GM23338 (cell line): Measurements from ENCODE around the gene HS3ST6. TPM values are rescaled to one million over a fixed set of nuclear protein-coding genes. Genes with fewer than 3 reads are reported as not detected.

Experiments used
- ATAC-seq: fragments of 200-7000 bp; cut with Tn5 transposase; 3 replicates; pipeline ENCODE4 v1.9.1; 2020
- DNase-seq: peaks from one replicate; pipeline ENCODE4 v3.0.0-alpha.2; 2015; ENCODE audit warnings: low spot score
- H2AFZ ChIP-seq: fragments of 200-600 bp; sonication (generic); 2 replicates; pipeline ENCODE4 v1.8.0; 2016; ENCODE audit warnings: antibody characterized with exemption, mild to moderate bottlenecking, moderate library complexity
- H3F3A ChIP-seq: fragments of 200-600 bp; sonication (generic); replicated peaks from 2 replicates; pipeline ENCODE4 v1.8.0; 2017; ENCODE audit warnings: antibody characterized with exemption, mixed run types, low read depth
- H3K27ac ChIP-seq: fragments of 200-600 bp; sonication (generic); 2 replicates; pipeline ENCODE4 v1.6.1; 2016; ENCODE audit warnings: low read depth
- H3K27me3 ChIP-seq: fragments of 200-600 bp; sonication (generic); 2 replicates; pipeline ENCODE4 v1.8.0; 2016; ENCODE audit warnings: mild to moderate bottlenecking, mixed run types, moderate library complexity; ENCODE audit not compliant: insufficient read depth
- H3K36me3 ChIP-seq: fragments of 200-600 bp; sonication (generic); 2 replicates; pipeline ENCODE4 v1.8.0; 2016; ENCODE audit warnings: mild to moderate bottlenecking; ENCODE audit not compliant: insufficient read depth
- H3K4me1 ChIP-seq: fragments of 200-600 bp; sonication (generic); 2 replicates; pipeline ENCODE4 v1.8.0; 2016; ENCODE audit warnings: mild to moderate bottlenecking, moderate library complexity; ENCODE audit not compliant: insufficient read depth
- H3K4me2 ChIP-seq: fragments of 200-600 bp; sonication (generic); 2 replicates; pipeline ENCODE4 v1.7.1; 2017; ENCODE audit warnings: mixed run types
- H3K4me3 ChIP-seq: fragments of 200-600 bp; sonication (generic); 2 replicates; pipeline ENCODE4 v1.6.1; 2016; ENCODE audit warnings: mixed run types
- H3K79me2 ChIP-seq: fragments of 200-600 bp; sonication (generic); replicated peaks from 2 replicates; pipeline ENCODE4 v1.8.0; 2017; ENCODE audit warnings: mild to moderate bottlenecking; ENCODE audit not compliant: insufficient read depth
- H3K9me2 ChIP-seq: fragments of 200-600 bp; sonication (generic); 2 replicates; pipeline ENCODE4 v1.8.0; 2017; ENCODE audit not compliant: insufficient read depth
- H4K20me1 ChIP-seq: fragments of 200-600 bp; sonication (generic); replicated peaks from 2 replicates; pipeline ENCODE4 v1.8.0; 2017; ENCODE audit warnings: mild to moderate bottlenecking; ENCODE audit not compliant: insufficient read depth
- H3K27ac Mint-ChIP-seq: 2 replicates; pipeline ENCODE4 v1.8.0; 2020; ENCODE audit warnings: inconsistent platforms, mild to moderate bottlenecking, moderate library complexity, mixed read lengths
- H3K27me3 Mint-ChIP-seq: 3 replicates; pipeline ENCODE4 v1.8.0; 2022; ENCODE audit warnings: low read depth, mild to moderate bottlenecking, moderate library complexity, mixed read lengths, inconsistent platforms; ENCODE audit not compliant: insufficient read depth, poor library complexity
- H3K36me3 Mint-ChIP-seq: 3 replicates; pipeline ENCODE4 v1.8.0; 2021; ENCODE audit warnings: low read depth, mild to moderate bottlenecking, inconsistent platforms, moderate library complexity, mixed read lengths
- H3K4me1 Mint-ChIP-seq: 3 replicates; pipeline ENCODE4 v1.8.0; 2020; ENCODE audit warnings: mild to moderate bottlenecking, inconsistent platforms, mixed read lengths
- H3K4me3 Mint-ChIP-seq: 3 replicates; pipeline ENCODE4 v1.8.0; 2021; ENCODE audit warnings: moderate library complexity, mild to moderate bottlenecking, inconsistent platforms, mixed read lengths
- H3K9me3 Mint-ChIP-seq: 3 replicates; pipeline ENCODE4 v1.8.0; 2020; ENCODE audit warnings: moderate library complexity, mild to moderate bottlenecking, inconsistent platforms, mixed read lengths
- CREB1 ChIP-seq: fragments of 250-450 bp; sonication (Bioruptor Pico); IDR thresholded peaks from 2 replicates; pipeline ENCODE4 v1.5.0; 2020; ENCODE audit warnings: low read depth, mild to moderate bottlenecking, moderate library complexity
- EZH2 ChIP-seq: fragments of 200-600 bp; sonication (generic); IDR thresholded peaks from one replicate; pipeline ENCODE4 v1.8.0; 2017; ENCODE audit warnings: antibody characterized with exemption, mild to moderate bottlenecking, low read depth; ENCODE audit not compliant: unreplicated experiment
- EZH2phosphoT487 ChIP-seq: fragments of 200-600 bp; sonication (generic); IDR thresholded peaks from one replicate; pipeline ENCODE4 v1.8.1; 2018; ENCODE audit warnings: antibody characterized with exemption; ENCODE audit not compliant: unreplicated experiment
- JUNB ChIP-seq: IDR thresholded peaks from one replicate; pipeline ENCODE4 v1.6.1; 2016; ENCODE audit warnings: antibody characterized with exemption; ENCODE audit not compliant: unreplicated experiment
- POLR2AphosphoS5 ChIP-seq: IDR thresholded peaks from 2 replicates; pipeline ENCODE4 v1.6.1; 2016; ENCODE audit warnings: antibody characterized with exemption, low read depth
- STAT1 ChIP-seq: IDR thresholded peaks from one replicate; pipeline ENCODE4 v1.6.1; 2016; ENCODE audit warnings: antibody characterized with exemption; ENCODE audit not compliant: unreplicated experiment
- ZNF114 ChIP-seq: fragments of 250-450 bp; sonication (Bioruptor Pico); IDR thresholded peaks from 2 replicates; pipeline ENCODE4 v1.5.0; 2020; ENCODE audit warnings: mild to moderate bottlenecking, moderate library complexity
- polyA plus RNA-seq: library from polyadenylated mRNA; unstranded; fragments of >200 nt; fragmentation: Nextera tagmentation; extraction: Ambion mirVana; gene quantifications from 2 replicates; pipeline ENCODE4 v1.2.1, GENCODE V29; 2016
- total RNA-seq: library from RNA; depleted of rRNA; stranded (reverse); fragments of >200 nt; shearing (Covaris generic); gene quantifications from 2 replicates; pipeline ENCODE4 v1.2.3, GENCODE V29; 2014
- TF ChIP-seq, protein P1 (sequence below), 2 experiments: fragments of 200-600 bp in 1 of 2; sonication (generic) in 1 of 2; conservative IDR thresholded peaks; 2 replicates each; pipeline versions ENCODE4 v1.5.1 to v1.6.1; 2016 to 2017; ENCODE audit warnings: antibody characterized with exemption in 2 of 2, low read depth in 2 of 2, mild to moderate bottlenecking in 2 of 2, moderate library complexity in 1 of 2
- TF ChIP-seq, protein P2 (sequence below): IDR thresholded peaks from one replicate; pipeline ENCODE4 v1.6.1; 2018; ENCODE audit warnings: antibody characterized with exemption; ENCODE audit not compliant: unreplicated experiment
- TF ChIP-seq, protein P3 (sequence below): fragments of 250-450 bp; sonication (Bioruptor Pico); IDR thresholded peaks from 2 replicates; pipeline ENCODE4 v1.5.0; 2020; ENCODE audit warnings: mild to moderate bottlenecking, moderate library complexity
- TF ChIP-seq, protein P4 (sequence below): IDR thresholded peaks from 2 replicates; pipeline ENCODE4 v1.6.1; 2016; ENCODE audit warnings: antibody characterized with exemption

The HS3ST6 gene
- total and polyA plus RNA-seq, 2 experiments from 2014 or later, result 0.21 TPM; not detected in 1

DNA sequence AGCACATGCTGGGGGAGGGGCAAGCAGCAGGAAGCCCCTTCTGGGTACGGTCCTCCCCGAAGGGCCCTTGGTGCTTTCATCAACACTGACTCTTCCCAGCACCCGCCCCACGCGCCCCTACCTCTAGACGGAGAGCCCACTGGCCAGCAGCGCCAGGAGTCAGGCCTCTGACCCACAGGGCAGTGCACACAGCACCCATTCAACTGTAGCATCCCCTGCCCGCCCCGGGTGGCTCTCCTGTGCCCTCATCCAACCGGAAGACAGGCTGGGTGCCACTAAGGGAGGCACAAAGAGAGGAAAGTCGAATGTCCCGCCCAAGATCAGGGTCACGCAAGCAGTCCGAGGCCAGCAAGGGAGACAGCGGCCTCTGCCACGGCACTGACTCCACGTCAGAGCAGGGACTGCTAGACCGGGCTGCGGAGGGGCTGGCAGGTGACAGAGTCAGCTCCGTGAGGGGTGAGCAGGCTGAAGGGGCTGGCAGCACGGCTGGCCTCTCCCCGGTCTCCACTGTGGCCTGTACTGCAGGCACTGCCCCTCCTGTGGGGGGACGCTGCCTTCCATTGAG, 15.0 kb upstream of the HS3ST6 start:
- DNase-seq (no peak), ATAC-seq (no peak)
- peaks cover 24% of the 10 kb centered on the region for H3K27me3 Mint-ChIP-seq
- no peak overlapping the region for H3K27ac Mint-ChIP-seq
- no peaks in the 10 kb centered on the region for H3F3A ChIP-seq
- no peak overlapping the region for H3K27ac ChIP-seq
- H3K4me1 Mint-ChIP-seq, result 0 out of 3 replicates have a peak, but pooled peaks cover 7% of the 10 kb centered on the region
- no peaks in the 10 kb centered on the region for H3K9me2 ChIP-seq
- H3K79me2 ChIP-seq, result no peaks in the 10 kb centered on the region
- peaks cover 4% of the 10 kb centered on the region for H3K36me3 Mint-ChIP-seq
- no peak overlapping the region for H3K4me3 ChIP-seq
- H3K4me1 ChIP-seq, result 0 out of 2 replicates have a peak, but pooled peaks cover 2% of the 10 kb centered on the region
- H3K9me3 Mint-ChIP-seq, result no peaks in the 10 kb centered on the region
- H3K4me2 ChIP-seq, result no peak overlapping the region
- H4K20me1 ChIP-seq, result no peaks in the 10 kb centered on the region
- H3K36me3 ChIP-seq, result no peaks in the 10 kb centered on the region
- H2AFZ ChIP-seq, result peak overlapping the region; percentile 52; the same call in 1 of the 2 replicates
- no peak overlapping the region for H3K4me3 Mint-ChIP-seq
- peaks cover 24% of the 10 kb centered on the region for H3K27me3 ChIP-seq
- TF ChIP-seq, protein P1, sequence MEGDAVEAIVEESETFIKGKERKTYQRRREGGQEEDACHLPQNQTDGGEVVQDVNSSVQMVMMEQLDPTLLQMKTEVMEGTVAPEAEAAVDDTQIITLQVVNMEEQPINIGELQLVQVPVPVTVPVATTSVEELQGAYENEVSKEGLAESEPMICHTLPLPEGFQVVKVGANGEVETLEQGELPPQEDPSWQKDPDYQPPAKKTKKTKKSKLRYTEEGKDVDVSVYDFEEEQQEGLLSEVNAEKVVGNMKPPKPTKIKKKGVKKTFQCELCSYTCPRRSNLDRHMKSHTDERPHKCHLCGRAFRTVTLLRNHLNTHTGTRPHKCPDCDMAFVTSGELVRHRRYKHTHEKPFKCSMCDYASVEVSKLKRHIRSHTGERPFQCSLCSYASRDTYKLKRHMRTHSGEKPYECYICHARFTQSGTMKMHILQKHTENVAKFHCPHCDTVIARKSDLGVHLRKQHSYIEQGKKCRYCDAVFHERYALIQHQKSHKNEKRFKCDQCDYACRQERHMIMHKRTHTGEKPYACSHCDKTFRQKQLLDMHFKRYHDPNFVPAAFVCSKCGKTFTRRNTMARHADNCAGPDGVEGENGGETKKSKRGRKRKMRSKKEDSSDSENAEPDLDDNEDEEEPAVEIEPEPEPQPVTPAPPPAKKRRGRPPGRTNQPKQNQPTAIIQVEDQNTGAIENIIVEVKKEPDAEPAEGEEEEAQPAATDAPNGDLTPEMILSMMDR (conservative IDR thresholded peaks at IDR 0.05; ENCODE audit: low read depth in 2 of 2), result no peak
- TF ChIP-seq EZH2 (no peak), POLR2AphosphoS5 (no peak), JUNB (no peak), CREB1 (CRISPR knock-in tag) (no peak), EZH2phosphoT487 (no peak), STAT1 (no peak), ZNF114 (CRISPR knock-in tag) (no peak)
- TF ChIP-seq, protein P2, sequence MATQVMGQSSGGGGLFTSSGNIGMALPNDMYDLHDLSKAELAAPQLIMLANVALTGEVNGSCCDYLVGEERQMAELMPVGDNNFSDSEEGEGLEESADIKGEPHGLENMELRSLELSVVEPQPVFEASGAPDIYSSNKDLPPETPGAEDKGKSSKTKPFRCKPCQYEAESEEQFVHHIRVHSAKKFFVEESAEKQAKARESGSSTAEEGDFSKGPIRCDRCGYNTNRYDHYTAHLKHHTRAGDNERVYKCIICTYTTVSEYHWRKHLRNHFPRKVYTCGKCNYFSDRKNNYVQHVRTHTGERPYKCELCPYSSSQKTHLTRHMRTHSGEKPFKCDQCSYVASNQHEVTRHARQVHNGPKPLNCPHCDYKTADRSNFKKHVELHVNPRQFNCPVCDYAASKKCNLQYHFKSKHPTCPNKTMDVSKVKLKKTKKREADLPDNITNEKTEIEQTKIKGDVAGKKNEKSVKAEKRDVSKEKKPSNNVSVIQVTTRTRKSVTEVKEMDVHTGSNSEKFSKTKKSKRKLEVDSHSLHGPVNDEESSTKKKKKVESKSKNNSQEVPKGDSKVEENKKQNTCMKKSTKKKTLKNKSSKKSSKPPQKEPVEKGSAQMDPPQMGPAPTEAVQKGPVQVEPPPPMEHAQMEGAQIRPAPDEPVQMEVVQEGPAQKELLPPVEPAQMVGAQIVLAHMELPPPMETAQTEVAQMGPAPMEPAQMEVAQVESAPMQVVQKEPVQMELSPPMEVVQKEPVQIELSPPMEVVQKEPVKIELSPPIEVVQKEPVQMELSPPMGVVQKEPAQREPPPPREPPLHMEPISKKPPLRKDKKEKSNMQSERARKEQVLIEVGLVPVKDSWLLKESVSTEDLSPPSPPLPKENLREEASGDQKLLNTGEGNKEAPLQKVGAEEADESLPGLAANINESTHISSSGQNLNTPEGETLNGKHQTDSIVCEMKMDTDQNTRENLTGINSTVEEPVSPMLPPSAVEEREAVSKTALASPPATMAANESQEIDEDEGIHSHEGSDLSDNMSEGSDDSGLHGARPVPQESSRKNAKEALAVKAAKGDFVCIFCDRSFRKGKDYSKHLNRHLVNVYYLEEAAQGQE, result no peak
- TF ChIP-seq, protein P3, sequence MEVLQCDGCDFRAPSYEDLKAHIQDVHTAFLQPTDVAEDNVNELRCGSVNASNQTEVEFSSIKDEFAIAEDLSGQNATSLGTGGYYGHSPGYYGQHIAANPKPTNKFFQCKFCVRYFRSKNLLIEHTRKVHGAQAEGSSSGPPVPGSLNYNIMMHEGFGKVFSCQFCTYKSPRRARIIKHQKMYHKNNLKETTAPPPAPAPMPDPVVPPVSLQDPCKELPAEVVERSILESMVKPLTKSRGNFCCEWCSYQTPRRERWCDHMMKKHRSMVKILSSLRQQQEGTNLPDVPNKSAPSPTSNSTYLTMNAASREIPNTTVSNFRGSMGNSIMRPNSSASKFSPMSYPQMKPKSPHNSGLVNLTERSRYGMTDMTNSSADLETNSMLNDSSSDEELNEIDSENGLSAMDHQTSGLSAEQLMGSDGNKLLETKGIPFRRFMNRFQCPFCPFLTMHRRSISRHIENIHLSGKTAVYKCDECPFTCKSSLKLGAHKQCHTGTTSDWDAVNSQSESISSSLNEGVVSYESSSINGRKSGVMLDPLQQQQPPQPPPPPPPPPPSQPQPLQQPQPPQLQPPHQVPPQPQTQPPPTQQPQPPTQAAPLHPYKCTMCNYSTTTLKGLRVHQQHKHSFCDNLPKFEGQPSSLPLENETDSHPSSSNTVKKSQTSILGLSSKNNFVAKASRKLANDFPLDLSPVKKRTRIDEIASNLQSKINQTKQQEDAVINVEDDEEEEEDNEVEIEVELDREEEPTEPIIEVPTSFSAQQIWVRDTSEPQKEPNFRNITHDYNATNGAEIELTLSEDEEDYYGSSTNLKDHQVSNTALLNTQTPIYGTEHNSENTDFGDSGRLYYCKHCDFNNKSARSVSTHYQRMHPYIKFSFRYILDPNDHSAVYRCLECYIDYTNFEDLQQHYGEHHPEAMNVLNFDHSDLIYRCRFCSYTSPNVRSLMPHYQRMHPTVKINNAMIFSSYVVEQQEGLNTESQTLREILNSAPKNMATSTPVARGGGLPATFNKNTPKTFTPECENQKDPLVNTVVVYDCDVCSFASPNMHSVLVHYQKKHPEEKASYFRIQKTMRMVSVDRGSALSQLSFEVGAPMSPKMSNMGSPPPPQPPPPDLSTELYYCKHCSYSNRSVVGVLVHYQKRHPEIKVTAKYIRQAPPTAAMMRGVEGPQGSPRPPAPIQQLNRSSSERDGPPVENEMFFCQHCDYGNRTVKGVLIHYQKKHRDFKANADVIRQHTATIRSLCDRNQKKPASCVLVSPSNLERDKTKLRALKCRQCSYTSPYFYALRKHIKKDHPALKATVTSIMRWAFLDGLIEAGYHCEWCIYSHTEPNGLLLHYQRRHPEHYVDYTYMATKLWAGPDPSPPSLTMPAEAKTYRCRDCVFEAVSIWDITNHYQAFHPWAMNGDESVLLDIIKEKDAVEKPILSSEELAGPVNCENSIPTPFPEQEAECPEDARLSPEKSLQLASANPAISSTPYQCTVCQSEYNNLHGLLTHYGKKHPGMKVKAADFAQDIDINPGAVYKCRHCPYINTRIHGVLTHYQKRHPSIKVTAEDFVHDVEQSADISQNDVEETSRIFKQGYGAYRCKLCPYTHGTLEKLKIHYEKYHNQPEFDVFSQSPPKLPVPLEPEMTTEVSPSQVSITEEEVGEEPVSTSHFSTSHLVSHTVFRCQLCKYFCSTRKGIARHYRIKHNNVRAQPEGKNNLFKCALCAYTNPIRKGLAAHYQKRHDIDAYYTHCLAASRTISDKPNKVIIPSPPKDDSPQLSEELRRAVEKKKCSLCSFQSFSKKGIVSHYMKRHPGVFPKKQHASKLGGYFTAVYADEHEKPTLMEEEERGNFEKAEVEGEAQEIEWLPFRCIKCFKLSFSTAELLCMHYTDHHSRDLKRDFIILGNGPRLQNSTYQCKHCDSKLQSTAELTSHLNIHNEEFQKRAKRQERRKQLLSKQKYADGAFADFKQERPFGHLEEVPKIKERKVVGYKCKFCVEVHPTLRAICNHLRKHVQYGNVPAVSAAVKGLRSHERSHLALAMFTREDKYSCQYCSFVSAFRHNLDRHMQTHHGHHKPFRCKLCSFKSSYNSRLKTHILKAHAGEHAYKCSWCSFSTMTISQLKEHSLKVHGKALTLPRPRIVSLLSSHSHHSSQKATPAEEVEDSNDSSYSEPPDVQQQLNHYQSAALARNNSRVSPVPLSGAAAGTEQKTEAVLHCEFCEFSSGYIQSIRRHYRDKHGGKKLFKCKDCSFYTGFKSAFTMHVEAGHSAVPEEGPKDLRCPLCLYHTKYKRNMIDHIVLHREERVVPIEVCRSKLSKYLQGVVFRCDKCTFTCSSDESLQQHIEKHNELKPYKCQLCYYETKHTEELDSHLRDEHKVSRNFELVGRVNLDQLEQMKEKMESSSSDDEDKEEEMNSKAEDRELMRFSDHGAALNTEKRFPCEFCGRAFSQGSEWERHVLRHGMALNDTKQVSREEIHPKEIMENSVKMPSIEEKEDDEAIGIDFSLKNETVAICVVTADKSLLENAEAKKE (CRISPR knock-in tag), result no peak
- TF ChIP-seq, protein P4, sequence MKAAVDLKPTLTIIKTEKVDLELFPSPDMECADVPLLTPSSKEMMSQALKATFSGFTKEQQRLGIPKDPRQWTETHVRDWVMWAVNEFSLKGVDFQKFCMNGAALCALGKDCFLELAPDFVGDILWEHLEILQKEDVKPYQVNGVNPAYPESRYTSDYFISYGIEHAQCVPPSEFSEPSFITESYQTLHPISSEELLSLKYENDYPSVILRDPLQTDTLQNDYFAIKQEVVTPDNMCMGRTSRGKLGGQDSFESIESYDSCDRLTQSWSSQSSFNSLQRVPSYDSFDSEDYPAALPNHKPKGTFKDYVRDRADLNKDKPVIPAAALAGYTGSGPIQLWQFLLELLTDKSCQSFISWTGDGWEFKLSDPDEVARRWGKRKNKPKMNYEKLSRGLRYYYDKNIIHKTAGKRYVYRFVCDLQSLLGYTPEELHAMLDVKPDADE, result no peak
